Calu3 (cell line): Measurements from ENCODE around the gene SEMA6B. TPM values are rescaled to one million over a fixed set of nuclear protein-coding genes. Genes with fewer than 3 reads are reported as not detected.

Source experiments
- BruUV-seq: library from RNA; stranded (reverse); fragments of 400-500 nt; replicated peaks from 2 replicates; lab custom pipeline; 2021; lab: Mats Ljungman, UMichigan
- CTCF ChIA-PET: fragments of 300-600 bp; sonication (Branson Sonifier 250); formaldehyde crosslinking; loops from one replicate; lab custom pipeline; 2022; ENCODE audit warnings: antibody characterized with exemption; lab: Charles Lee
- DNase-seq: peaks from one replicate; pipeline ENCODE4 v3.0.0; 2022
- H3K27ac Mint-ChIP-seq: one replicate; pipeline ENCODE4 v1.8.0; 2022; ENCODE audit warnings: mixed read lengths; ENCODE audit not compliant: unreplicated experiment
- H3K27me3 Mint-ChIP-seq: one replicate; pipeline ENCODE4 v1.8.0; 2022; ENCODE audit warnings: mixed read lengths; ENCODE audit not compliant: unreplicated experiment
- H3K36me3 Mint-ChIP-seq: one replicate; pipeline ENCODE4 v1.8.0; 2022; ENCODE audit warnings: mild to moderate bottlenecking, moderate library complexity, mixed read lengths; ENCODE audit not compliant: insufficient read depth, unreplicated experiment
- H3K4me1 Mint-ChIP-seq: one replicate; pipeline ENCODE4 v1.8.0; 2022; ENCODE audit warnings: mild to moderate bottlenecking, low read depth, mixed read lengths; ENCODE audit not compliant: unreplicated experiment
- H3K4me3 Mint-ChIP-seq: one replicate; pipeline ENCODE4 v1.8.0; 2022; ENCODE audit warnings: mild to moderate bottlenecking, low read depth, moderate library complexity, mixed read lengths; ENCODE audit not compliant: unreplicated experiment
- H3K9me3 Mint-ChIP-seq: one replicate; pipeline ENCODE4 v1.8.0; 2022; ENCODE audit warnings: low read depth, mixed read lengths; ENCODE audit not compliant: unreplicated experiment
- CTCF ChIP-seq: fragments of 200-600 bp; IDR thresholded peaks from one replicate; pipeline ENCODE4 v1.8.0; 2022; ENCODE audit warnings: antibody characterized with exemption; ENCODE audit not compliant: unreplicated experiment
- intact Hi-C: fragments of 100-400 bp; cut with micrococcal nuclease; formaldehyde crosslinking; loops from one replicate; pipeline ENCODE4 v1.10.0; 2022; ENCODE audit not compliant: unreplicated experiment
- total RNA-seq: library from RNA; stranded (reverse); gene quantifications from 2 replicates; pipeline ENCODE4 v1.2.3, GENCODE V29; 2022

SEMA6B gene
- total RNA-seq, 1 experiment from 2014 or later: 0.21 TPM

GRCh38 chr19:4591320-4591719 lies 31.8 kb upstream of the SEMA6B start:
- Mint-ChIP-seq H3K36me3 (no peaks in the 10 kb centered on the region), H3K4me3 (no peak overlapping the region), H3K4me1 (peaks cover 7% of the 10 kb centered on the region), H3K27me3 (peaks cover 42% of the 10 kb centered on the region), H3K27ac (peak overlapping the region; percentile 66), H3K9me3 (no peaks in the 10 kb centered on the region)
- CTCF ChIA-PET: no interaction called here
- no peak for TF ChIP-seq CTCF
- no TSS peak for BruUV-seq
- intact Hi-C loops: no loop called here
- DNase-seq: no peak

GRCh38 chr19:4590559-4590958 lies 31.1 kb upstream of the SEMA6B start:
- Mint-ChIP-seq H3K4me1 (peaks cover 7% of the 10 kb centered on the region), H3K27me3 (peaks cover 45% of the 10 kb centered on the region), H3K36me3 (no peaks in the 10 kb centered on the region), H3K4me3 (no peak overlapping the region), H3K9me3 (no peaks in the 10 kb centered on the region), H3K27ac (no peak overlapping the region)
- CTCF ChIA-PET: no interaction called here
- no TSS peak for BruUV-seq
- TF ChIP-seq CTCF: no peak
- DNase-seq: no peak
- intact Hi-C loops: no loop called here

GRCh38 chr19:4589579-4590410 lies 30.3 kb upstream of the SEMA6B start:
- Mint-ChIP-seq H3K4me3 (no peak overlapping the region), H3K27me3 (peaks cover 51% of the 10 kb centered on the region), H3K9me3 (no peaks in the 10 kb centered on the region), H3K4me1 (peaks cover 7% of the 10 kb centered on the region), H3K36me3 (no peaks in the 10 kb centered on the region), H3K27ac (no peak overlapping the region)
- CTCF ChIA-PET: interaction anchor here (0.6 to 1.0 kb wide), 3 partner anchors 44 to 401 kb away, joined by 4 to 5 read pairs (median 5); no protein-coding TSS in a partner anchor
- DNase-seq: peak; percentile 48
- BruUV-seq: no TSS peak
- intact Hi-C loops: no loop called here
- TF ChIP-seq CTCF: peak; percentile 28

- peaks cover 7% of the 10 kb centered on the region for H3K4me1 Mint-ChIP-seq
- no peak overlapping the region for H3K4me3 Mint-ChIP-seq
- peaks cover 51% of the 10 kb centered on the region for H3K27me3 Mint-ChIP-seq
- H3K9me3 Mint-ChIP-seq: no peaks in the 10 kb centered on the region
- no peaks in the 10 kb centered on the region for H3K36me3 Mint-ChIP-seq
- intact Hi-C loops: no loop called here
- BruUV-seq: no TSS peak
- no peak for TF ChIP-seq CTCF
- CTCF ChIA-PET: no interaction called here
- no peak for DNase-seq
- no peak overlapping the region for H3K27ac Mint-ChIP-seq
These were observed 28.8 kb upstream of the SEMA6B start for GRCh38 chr19:4588291-4588761.
